Measurements from ENCODE around the gene OTOGL.
"Not testable (repeated sequence)": the region's sequence is repeated elsewhere in the genome, so short reads cannot be mapped to it uniquely, and the experiment has no call there.

OTOGL gene

DNA sequence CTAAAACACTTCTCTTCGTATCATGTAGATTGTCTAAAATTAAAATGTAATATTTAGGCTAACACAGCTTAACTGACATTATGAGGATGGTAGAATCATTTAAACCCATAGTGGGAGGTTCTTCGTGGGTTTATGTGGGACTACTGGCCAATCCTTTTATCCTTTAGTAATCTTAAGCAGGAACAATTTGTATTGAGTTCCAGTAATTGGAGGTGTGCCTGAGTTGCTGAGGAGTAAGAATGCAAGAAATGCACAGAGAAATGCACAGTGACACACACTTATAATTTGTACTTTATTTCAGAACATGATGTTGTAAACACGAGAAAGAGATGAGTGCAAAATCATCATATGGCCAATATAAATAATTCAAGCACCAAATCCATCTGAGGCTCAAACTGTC, 22.3 kb downstream of the OTOGL start:
- DNase-seq = no peak

- DNase-seq = no peak
Observed at GRCh38 chr12:80129895-80130530, 30.7 kb downstream of the OTOGL start.

DNA sequence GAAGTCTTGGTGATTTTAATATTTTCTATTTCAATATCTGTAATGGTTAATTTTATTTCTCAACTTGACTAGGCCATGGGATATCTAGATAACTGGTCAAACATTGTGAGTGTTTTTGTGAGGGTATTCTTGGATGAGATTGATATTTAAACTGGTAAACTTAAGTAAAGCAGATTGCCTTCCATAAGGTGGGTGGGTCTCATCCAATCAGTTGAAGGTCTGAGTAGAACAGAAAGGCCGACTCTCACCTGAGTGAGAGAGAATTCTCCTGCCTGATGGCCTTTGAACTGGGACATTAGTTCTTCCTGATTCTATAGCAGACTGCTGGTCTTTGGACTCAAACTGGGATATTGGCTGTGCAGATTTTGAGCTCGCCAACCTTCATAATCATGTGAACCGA, 36.3 kb downstream of the OTOGL start:
- no peak for DNase-seq

DNA sequence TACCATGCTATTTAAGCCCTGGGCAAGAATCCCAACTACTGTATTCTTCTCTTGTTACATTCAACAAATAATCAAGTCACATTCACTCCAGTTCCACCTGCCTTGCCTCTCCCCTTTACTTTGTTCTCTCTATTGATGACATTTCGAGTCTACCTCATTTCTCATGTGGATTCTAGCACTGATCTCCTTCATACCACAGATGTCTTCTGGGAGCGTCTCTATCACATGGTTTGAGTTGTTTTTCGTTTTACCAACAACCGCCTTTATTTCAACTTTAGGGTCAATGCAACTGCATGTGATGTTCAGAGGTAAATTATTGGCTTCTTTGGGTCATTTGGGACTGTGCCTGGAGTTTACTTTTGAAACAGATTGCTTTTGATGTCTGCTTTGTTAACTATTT, 40.7 kb downstream of the OTOGL start:
- DNase-seq = no peak

DNA sequence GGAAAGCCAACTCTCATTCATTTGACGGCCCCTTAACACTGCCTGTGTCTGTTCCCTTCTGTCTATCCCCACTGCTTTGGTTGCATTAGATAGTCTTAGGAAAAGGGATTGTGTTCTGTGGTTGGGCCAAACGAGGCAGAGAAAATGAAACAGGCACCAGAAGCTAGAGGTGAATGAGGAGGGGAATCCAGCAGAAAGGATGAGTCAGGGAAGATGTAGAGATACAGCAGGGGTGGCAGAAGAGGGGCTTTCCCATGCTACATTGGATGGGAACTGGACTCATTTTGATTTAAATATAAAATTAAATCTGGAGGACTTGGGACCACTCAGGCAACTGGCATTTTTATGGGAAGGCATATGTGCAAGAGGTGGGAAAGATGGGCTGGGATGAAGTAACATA, 43.3 kb downstream of the OTOGL start:
- no peak for DNase-seq

- no peak for DNase-seq
Observed at GRCh38 chr12:80143537-80143936, 44.2 kb downstream of the OTOGL start.

- DNase-seq = not testable (repeated sequence)
Observed at GRCh38 chr12:80149547-80150313, 50.4 kb downstream of the OTOGL start.

GRCh38 chr12:80151131-80151530, 51.8 kb downstream of the OTOGL start:
- DNase-seq = no peak

GRCh38 chr12:80154261-80154660, 54.9 kb downstream of the OTOGL start:
- no peak for DNase-seq

DNA sequence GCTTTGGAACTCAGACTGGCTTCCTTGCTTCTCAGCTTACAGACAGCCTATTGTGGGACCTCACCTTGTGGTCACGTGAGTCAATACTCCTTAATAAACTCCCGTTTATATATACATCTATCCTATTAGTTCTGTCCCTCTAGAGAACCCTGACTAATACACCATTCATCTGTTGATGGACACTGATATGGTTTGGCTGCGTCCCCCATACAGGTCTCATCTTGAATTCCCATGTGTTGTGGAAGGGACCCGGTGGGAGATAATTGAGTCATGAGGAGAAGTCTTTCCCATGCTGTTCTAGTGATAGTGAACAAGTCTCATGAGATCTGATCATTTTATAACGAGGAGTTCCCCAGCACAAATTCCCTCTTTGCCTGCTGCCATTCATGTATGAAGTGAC, 57.0 kb downstream of the OTOGL start:
- no peak for DNase-seq

GRCh38 chr12:80157645-80158044, 58.3 kb downstream of the OTOGL start:
- DNase-seq = no peak

DNA sequence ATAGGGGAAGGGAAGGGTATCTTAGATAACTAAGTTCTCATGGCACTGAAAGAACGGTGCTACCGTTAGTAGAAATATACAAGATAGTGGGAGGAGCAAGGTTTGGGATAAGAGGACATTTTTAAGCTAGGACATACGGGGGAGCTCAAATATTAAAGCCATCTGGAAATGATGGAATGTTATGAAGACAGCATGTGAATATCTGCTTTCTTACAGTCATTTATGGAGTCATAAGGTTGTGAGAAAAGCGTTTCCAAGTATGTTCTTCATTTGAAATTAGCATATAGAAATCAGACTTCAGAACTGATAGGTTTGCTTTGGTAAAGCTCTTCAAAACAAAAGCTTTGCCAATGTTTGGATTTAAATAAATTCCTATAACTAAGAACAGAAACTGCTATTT, 62.3 kb downstream of the OTOGL start:
- DNase-seq = no peak

DNA sequence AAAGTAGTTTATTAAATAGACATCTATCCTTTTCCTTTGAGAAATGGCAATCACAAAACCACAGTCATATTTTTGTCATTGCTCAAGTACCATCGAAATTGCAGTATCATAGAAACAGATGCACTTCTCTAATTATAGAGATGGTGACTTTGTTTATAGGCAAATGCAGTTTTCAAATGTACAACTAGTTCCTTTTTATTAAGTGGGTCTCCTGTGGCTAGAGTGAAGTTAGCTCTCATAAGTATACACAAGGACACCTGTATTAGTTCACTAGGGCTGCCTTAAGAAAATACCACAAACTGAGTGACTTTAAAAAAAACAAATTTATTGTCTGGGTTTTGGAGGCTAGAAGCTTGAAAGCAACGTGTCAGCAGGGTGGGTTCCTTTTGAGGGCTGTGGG, 62.8 kb downstream of the OTOGL start:
- DNase-seq = no peak

DNA sequence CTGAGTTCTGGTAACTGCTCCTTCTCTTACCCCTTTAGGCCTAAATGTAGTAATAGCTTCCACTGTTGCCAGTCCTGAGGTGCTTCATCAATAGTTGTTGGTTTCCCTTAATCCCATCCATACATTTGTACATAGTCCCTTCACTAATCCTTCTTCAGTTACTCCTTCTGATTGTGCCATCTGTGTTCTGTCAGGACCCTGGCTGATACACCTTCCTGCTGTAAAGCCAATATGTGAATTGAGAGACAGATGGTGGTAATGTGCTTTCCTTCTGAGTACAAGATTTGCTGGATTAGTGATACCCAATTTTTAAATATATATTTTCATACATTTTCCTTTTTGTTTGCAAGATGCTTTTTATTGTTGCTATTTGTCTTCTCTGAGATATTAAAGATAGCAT, 66.4 kb downstream of the OTOGL start:
- DNase-seq = peak; percentile 86 to 94

DNA sequence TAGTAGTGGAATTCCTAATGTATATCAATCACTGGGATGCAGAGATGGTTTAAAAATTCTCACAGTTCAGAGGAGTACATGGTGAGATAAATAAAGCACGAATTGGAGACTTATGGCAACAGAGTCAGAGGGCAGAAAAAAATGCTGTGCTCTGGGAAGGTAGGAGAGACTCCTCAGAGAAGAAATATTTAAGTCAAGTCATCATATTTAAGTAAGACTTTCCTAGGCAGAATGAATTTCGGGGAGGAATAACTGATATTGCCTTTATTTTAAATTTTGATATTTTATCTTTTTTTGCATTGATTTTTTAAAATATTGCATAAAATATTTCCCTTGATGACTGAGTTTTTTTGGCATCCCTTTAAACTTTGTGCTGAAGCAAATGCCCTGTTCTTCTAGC, 67.4 kb downstream of the OTOGL start:
- DNase-seq = no peak

DNA sequence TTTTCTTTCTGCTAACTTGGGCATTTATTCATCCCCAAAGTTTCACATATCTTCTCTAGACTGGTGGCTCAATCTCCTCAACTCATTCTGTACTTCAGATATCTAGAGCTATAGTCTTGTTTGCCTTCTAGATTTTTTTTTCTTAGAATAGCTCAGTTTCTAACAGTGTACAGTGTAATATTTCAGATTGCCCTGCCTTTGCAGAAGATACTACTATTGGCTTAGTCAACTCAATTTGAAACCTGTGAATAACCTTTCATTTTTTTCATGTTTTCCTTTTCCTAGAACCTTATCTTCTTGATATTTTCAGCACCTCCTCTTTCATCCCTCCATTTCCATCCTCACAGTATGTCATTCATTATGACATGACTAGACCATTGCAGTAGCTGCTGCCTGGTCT, 69.6 kb downstream of the OTOGL start:
- no peak for DNase-seq

- no peak for DNase-seq
Observed at GRCh38 chr12:80170915-80171314, 71.6 kb downstream of the OTOGL start.

GRCh38 chr12:80173083-80173864, 73.9 kb downstream of the OTOGL start:
- DNase-seq = no peak

DNA sequence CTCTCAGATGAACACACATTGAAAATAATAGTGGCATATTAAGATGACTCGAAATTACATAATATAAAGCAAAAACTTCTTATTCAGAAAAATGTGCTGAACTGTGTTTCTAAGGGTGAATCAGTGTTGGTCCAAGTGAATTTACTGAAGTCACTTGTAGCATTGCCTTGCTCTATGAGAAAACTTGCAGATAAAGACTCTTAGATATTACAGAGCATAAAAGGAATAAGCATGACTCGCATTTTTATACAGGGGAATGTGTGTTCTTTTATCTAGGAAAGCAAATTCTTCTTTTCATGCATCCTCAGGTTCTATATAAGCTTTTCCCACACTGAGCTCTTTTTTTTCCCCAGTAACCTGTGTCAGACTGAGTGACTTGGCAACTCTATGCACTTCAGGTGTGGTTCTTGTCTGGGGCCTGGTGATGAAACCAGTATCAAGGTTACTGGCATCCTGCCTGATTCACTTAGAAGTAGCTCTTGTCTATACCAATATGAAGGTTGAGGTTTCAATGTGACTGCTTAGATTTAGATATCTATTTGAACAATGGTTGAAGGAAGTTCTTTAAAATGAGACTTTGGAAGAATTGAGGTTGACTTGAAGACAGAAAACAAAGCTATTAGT, 76.1 kb downstream of the OTOGL start:
- no peak for DNase-seq

DNA sequence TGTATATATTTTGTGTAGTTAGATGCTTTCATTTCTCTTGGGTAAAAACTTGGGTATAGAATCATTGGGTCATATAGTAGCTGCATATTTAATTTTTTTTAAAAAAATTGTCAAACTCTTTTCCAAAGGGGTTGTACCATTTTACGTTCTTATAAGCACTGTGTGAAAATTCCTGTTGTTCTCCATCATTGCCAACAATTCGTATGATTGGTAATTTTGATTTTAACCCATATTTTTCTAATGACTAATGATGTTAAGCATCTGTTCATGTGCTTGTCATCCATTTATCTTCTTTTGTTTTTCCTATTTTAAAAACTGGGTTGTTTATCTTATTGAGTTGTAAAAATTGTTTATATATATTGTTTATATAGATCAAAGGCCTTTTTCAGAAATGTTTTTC, 77.4 kb downstream of the OTOGL start:
- no peak for DNase-seq

DNA sequence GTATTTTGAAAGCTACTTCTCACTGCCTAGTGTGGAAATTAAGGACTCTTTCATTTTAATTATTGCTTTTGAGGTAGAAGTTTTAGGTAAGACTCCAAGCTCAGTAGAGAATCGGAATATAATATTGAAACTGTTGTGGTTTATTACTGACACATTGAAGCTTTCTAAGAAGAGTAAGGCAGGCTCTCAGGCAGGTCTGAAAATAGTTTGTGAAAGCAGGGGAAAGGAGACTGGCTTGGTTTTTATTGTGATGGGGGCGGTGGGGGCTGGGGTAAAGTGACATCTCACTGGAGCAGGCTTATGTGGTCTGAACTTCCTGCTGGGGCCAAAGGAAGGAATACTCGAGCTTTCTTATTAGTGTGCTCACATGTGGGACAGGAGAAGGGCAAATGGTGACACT, 79.5 kb downstream of the OTOGL start:
- no peak for DNase-seq

GRCh38 chr12:80183939-80184338, 84.6 kb downstream of the OTOGL start:
- DNase-seq = no peak

DNA sequence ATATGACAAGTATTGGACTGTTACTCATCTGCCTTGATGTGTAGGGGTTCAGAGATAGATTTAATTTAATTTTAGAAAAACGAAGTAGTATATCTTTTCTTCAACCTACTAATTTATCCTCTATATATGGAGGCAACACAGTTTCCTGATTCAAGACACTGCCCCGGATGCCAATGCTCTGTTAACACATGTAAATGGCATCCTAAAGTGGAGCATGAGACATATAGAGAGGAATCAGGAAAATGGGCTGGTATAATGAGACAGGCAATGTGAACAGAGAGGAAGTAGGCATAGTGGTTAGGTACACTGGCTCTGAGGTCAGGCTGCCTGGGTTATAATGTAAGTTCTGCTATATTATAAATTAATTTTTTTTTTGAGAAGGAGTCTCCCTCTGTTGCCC, 85.6 kb downstream of the OTOGL start:
- DNase-seq = no peak

Measured in NCI-H524 (cell line).